Heart left ventricle (tissue), 13 donors: ENCODE data around the gene GNAO1.

Experiments used
- CTCF ChIP-seq, 12 donors: fragments of 200-600 bp; sonication (generic) in 4 of 12; IDR thresholded peaks; one replicate each; pipeline versions ENCODE4 v1.5.0 to v1.8.0; 2018 to 2022; ENCODE audit warnings: antibody characterized with exemption in 12 of 12, mild to moderate bottlenecking in 5 of 12
- POLR2A ChIP-seq, 2 donors: fragments of 450-650 bp; IDR thresholded peaks; one replicate each; pipeline ENCODE4 v1.6.1; 2017; ENCODE audit warnings: antibody characterized with exemption in 2 of 2, mild to moderate bottlenecking in 2 of 2, moderate library complexity in 2 of 2
- donor health status: ischemic (EF 13 %, LVEDD 7.1; RV severe dilation, severe dysfunction).
- donor health status: DM: no; HTN: yes; CAD: no.
- donor health status: DM: no; HTN: no; CAD: no.
- donor health status: ischemic (EF 25% LVEDD 6.9; RV normal size, moderate dysfunction).
- donor health status: ischemic (EF 25% LVEDD 5.7; RV mildly dilated, moderate dysfunction).
- donor health status: ischemic (EF 35%, LVEDD 5.7; RV mildly dilated, moderate dysfunction).
- donor health status: nonischemic (EF 11% LVEDD 7.7; RV severe dilation, severe dysfunction).
- donor health status: DM: yes; HTN: yes; CAD: no.
- donor health status: PGD.
- donor health status: ischemic (EF 29% LVEDD 5.4; RV normal size, mild dysfunction).
- donor health status: nonischemic (EF 23%, LVEDD 6.1; RV moderate dilation, normal function).

- TF ChIP-seq CTCF (IDR thresholded peaks at IDR 0.05) (no peak), POLR2A (IDR thresholded peaks at IDR 0.05) (no peak)
Observed at GRCh38 chr16:56279132-56279531, 87.8 kb downstream of the GNAO1 start.
